Anterior cingulate cortex (tissue), 58 donors: ENCODE data around the gene TEDC1.

Experiments
- DNase-seq, 58 donors: peaks; one replicate each; lab custom pipeline; 2025; lab: John Stamatoyannopoulos, UW

The TEDC1 gene

DNA sequence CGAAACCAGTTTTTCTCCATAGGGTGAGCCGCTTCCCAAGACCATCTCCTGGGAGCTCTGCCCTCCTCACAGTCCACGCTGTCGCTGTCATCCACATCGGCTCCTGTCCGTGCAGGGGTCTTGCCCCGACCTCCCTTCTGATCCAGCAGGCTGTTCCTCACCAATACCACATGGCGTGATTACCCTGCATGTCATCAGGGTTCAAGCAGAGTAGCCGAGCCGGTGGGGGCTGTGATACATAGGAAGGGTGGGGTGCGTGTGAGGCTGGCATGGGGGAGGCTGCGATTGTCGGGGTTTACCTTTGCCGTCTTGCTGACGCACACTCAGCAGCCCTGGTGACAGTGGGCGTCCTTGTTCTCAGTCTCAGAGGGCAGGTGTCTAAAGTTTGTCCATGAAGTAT is 17.0 kb downstream of the TEDC1 start:
- DNase-seq = no peak

DNA sequence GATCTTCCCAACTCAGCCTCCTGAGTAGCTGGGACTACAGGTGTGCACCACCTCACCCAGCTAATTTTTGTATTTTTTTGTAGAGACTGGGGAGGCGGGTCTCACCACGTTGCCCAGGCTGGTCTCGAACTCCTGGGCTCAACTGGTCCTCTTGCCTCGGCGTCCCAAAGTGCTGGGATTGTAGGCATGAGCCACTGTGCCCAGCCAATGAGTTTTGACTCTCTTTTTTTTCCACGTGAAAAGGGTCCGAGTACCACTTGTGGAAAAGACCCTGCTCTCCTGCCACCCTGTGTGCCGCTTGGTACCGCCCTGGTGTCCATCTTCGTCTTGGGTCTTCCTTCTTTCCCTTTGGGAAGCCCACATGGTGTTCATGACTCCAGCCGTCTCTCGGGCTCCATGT is 17.6 kb downstream of the TEDC1 start:
- DNase-seq = no peak

DNA sequence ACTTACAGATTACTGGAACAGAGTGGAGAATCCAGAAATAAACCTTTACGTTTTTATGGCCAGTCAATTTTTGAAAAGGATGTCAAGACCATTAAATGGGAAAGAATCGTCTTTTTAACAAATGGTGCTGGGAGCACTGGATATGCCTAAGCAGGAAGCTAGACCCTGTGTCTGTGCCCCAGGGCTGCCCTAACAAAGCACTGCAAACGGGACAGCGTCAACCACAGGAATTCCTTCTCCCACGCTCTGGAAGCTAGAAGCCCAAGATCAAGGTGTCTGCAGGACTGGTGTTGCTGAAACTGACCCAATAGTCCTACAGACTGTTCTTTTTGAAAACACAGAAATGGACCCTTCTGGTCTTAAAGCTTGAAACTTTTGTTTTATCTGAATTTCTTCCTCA is 26.1 kb downstream of the TEDC1 start:
- DNase-seq = no peak

DNA sequence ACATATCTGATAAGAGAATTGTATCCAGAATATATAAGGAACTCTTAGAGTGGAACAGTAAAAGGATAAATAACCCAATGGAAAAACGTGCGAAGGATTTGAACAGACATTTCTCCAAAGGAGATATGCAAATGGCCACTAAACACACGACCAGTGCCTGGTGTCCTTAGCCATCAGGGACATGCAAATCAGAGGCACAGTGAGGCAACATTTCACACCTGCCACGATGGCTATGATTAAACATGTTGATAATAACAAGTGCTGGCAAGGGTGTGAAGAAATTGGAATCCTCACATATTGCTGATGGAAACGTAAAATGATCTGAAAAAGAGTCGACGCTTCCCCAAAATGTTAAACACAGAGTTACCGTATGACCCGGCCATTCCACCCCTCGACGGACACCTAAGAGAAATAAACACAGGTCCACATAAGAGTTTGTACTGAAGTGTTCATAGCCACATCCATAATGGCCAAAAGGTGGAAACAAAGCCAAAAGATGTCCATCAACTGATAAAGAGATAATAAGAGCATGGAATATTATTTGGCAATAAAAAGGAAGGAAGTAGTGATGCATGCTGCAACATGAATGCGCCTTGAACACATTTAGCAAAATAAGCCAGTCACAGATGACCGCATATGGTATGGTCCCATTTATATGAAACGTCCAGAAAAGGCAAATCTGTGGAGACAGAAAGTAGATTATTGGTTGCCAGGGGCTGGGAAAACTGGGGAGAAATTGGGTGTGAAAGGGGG is 29.1 kb downstream of the TEDC1 start:
- no peak for DNase-seq

DNA sequence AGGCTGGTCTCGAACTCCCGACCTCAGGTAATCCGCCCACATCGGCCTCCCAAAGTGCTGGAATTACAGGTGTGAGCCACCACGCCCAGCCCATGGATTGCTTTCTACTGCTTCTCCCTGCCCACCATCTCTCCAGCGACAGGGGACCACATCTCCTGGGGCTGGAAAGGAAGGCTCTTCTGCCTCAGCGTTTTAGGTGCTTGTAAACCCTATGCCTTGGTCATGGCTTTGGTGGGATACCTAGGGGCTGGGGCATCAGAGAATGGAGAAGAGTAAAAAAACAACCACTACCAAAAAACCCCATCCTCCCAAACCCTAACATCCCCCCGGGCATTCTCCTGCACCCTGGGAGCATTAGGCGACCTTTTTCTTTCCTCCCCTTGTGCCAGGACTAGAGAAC is 34.3 kb downstream of the TEDC1 start:
- DNase-seq = no peak

DNA sequence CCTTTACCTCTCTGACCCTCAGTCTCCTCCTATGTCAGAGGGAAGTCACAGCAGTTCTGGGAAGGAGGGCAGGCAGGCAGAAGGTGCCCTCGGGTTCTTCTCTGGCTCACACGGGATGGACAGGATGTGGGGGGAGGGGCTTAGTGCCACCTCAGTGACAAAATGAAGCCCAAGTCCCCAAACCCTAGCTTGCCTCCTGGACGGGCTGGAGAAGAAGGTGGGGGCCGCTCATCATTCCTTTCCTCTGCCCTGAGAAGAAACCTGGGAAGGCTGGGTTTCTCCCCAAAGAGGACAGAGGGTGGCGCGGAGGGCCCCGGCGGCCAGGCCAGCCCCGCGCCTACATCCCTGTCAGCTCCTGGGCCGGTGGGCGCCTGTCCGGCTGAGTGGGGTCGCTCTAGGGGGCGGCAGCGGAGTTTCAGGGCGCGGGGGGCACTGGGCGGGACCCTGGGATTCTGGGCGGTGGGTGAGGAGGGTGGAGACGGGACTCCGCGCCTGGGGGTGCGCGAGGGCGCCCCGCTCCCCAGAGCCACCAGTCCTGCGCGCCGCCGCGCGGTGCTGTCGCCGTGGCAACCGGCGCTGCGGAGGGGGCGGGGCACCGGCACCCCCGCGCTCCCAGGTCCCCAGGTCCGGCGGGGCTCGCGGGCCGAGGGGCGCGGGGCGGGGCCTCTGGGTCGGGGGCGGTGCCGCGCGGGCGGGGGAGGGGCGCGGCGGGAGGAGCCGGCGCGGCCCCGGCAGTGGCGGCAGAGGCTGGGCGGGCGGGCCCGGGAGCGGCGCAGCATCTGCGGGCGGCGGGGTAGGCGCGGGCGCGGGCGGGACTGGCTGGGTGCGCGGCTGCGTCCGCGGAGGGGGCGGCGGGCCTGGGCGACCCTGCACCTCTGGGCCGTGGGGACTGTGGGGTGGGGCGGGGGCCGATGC is 35.1 kb downstream of the TEDC1 start, which contains the start of gene TMEM121:
TMEM121 (plus strand) TSS at position 723 of the 915 bp plus-strand sequence. CDS start 2,252 bp downstream, outside the sequence.
- DNase-seq = peak in 28 of 58 donors; percentile 17 to 69 (median 40)

DNA sequence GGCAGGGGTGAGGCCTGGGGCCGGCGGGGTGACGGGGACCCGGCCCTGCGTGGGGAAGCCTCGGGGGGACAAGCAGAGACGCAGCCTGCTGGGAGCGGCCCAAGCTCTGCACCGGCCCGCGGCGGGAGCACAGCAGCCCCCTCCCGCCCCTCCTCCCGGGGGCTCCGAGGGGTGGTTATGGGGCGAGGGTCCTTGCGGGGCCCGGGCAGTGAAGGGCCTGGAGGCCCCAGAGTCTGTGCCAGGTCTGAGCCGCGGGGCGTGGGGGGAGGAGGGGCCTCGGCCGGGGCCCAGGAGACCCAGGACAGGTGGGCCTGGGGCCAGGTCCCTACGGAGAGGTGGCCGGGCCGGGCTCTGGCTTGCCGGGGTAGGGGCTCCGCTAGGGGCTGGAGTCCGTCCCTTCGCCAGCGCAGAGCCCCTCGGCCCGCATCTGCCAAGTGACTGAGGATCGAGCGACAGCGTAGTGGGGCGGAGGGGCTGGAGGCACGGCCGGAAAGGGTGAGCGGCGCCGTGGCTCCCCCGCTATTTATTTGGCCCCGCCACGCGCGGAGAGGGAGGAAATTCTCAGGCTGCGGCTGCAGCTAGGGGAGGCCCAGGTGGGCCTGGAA is 35.8 kb downstream of the TEDC1 start:
- peak in 2 of 58 donors; percentile 12 to 33 for DNase-seq

DNA sequence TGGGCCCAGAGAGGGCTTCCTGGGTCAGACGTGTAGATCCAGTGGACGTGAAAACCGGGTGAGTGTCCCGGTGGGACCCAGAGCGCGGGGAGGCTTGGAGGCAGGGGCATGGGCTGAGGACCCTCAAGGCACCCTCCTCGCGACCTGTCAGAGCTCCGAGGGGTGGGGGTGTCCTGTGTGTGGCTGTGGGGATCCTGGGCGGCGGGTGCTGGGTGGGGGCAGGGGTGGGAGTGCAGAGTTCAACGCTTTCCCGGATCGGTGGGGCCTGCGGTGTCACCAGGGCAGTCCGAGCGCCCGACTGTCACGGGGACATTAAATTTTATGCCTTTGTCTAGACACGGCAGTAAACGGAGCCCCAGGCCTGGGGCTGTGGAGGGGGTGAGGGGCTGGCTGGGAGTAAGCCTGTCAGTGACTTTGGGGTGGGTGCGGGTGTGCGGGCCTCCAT is 36.4 kb downstream of the TEDC1 start:
- DNase-seq = no peak

DNA sequence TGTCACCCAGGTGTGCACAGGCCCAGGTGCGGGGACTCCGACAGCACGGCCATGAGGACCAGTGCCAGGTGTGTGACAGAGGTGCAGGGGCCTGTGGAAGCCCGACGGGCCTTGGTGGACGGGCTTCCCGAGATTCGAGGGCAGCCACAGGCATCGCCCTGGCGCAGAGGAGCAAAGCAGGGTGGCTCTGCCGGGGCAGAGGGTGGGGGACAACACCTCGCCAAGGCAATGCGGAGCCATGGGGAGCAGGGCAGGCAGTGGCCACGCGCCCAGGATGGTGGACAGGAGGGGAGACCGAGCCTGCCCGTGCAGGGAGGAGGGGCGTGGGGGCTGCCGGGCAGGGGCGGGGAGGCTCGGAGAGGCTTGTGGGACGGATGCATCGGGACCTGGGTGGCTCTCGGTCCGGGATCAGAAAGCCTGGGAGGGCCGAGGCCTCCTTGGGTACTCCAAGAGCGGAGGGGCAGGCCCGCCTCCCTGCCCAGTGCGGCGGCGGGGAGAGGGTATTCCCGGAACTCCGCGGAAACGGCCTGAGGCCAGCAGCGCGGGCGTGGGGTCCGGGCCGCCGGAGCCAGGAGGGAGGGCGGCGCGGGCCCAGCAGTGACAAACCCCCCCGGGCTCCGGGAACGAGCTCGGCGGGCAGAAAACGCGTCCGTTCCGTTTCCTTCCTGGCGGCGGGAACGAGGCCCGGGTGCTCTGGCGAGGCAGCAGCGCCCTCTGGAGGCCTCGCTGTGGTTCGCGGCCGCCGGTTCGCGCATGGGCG is 37.0 kb downstream of the TEDC1 start:
- peak in 54 of 58 donors; percentile 40 to 86 (median 72) for DNase-seq

DNA sequence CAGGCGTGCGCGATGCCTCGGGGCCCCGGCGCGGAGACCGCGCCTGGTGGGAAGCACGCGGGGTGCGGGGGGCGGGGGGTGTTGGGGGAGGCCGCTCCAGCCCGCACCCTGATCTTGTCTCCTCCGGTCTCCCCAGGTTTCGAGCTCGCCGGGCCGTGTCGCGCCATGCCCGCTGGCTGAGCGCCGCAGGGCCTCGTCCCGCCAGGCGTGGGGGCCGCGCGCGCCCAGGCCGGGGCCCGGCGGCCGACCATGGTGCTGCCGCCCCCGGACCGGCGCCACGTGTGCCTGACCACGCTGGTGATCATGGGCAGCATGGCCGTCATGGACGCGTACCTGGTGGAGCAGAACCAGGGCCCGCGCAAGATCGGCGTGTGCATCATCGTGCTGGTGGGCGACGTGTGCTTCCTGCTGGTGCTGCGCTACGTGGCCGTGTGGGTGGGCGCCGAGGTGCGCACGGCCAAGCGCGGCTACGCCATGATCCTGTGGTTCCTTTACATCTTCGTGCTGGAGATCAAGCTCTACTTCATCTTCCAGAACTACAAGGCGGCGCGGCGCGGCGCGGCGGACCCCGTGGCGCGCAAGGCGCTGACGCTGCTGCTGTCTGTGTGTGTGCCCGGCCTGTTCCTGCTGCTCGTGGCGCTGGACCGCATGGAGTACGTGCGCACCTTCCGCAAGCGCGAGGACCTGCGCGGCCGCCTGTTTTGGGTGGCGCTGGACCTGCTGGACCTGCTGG is 37.7 kb downstream of the TEDC1 start:
- peak in 8 of 58 donors; percentile 27 to 54 (median 38) for DNase-seq

DNA sequence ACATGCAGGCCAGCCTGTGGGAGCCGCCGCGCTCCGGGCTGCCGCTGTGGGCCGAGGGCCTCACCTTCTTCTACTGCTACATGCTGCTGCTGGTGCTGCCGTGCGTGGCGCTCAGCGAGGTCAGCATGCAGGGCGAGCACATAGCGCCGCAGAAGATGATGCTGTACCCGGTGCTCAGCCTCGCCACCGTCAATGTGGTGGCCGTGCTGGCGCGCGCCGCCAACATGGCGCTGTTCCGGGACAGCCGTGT is 38.2 kb downstream of the TEDC1 start:
- DNase-seq = no peak

DNA sequence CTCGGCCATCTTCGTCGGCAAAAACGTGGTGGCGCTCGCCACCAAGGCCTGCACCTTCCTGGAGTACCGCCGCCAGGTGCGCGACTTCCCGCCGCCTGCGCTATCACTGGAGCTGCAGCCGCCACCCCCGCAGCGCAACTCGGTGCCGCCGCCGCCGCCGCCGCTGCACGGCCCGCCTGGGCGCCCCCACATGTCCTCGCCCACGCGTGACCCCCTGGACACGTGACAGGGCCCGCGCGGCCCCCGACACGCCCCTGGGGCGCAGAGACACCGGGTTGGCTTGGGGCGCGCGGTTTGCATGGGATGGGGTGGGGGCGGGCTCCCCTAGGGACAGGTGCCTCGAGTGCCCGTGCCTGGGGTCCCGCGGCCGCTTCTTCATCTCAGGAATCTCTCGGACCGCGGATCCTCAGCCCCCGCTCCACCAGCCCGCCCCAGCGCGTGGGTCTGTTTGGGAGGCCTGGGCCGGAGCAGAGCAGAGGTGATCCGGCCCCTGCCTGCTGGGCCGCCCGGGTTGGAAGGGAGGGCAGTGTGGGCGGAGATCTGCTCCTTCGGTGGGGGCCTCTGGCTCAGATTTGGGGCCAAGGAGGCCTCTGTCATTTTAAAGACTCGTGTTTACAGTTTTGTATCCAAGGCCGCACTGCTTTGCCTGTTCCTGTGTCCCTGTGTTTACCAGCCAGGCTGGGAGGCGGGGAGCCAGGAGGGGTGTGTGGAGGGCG is 38.7 kb downstream of the TEDC1 start:
- DNase-seq = no peak

DNA sequence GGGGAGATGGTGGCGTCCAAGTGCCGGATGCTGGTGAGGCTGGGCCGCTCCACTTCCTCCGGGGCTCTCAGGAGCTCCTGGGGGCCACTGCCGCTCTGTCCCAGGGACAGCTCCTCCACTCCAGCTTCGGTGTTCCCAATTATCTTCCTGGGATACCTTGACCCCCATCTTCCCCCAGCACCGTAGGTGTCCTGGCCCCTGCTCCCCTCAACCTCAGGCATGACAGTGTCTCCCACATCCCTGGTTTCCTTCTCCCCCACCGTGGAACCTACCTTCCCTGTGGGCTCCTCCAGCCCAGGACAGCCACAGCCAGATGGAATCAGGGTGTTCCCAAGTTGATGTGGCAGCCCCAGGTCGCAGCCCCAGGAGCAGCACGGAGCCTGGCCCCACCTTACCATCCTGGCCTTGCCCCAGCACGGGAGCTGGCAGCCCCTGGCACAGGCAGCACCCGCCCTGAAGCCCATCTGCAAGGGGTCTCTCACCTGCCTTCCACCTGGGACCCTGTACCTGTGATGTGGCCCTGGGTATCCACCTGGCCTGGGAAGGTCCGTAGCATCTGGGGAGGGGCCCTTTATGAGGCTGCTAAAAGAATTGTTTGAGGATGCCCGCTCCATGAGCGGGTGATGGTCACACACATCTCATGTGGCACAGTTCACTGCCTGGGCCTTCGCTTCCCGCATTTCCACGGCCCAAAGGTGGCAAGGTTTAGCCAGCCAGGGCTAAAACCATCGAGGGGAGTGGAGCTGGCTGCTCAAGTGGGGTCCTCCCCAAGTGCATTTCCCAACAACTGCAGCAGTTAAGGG is 39.4 kb downstream of the TEDC1 start:
- no peak for DNase-seq

DNA sequence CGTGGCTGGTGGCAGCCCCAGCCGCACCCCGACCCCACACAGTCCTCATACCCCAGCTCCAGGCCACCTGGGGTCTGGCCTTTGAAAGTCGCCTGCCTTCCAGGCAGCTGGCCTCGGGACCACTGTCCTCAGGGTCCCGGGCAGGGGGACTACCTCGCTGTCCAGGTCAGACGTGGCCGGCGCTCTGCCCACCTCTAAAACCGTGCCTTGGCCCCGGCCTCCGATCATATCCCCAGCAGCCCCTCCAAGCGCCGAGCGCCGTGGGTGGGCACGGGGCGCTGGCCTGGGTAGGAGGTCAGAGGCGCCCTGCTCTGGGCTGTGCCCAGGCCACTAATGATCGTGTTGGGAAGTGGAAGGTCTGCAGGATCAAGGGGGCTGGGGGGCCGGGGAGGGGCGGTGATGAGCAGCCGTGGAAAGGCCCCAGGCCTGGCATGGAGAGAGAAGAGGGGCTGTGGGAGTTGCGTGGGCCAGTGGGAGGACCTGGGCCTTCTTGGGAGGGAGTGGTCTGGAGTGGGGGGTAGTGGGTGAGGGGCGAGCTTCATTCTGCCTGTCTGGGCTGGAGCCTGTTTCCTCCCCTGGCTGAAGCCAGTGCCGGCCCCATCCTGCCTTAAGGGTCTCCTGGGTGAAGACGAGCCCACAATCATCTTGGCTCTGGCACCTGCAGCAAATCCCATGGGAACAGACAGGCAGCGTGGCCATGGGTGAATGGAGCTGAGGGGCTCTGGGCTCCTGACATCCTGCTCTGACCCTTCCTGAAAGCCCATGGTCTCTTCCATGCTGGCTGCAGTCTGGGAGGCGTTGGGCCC is 40.2 kb downstream of the TEDC1 start:
- DNase-seq = no peak

DNA sequence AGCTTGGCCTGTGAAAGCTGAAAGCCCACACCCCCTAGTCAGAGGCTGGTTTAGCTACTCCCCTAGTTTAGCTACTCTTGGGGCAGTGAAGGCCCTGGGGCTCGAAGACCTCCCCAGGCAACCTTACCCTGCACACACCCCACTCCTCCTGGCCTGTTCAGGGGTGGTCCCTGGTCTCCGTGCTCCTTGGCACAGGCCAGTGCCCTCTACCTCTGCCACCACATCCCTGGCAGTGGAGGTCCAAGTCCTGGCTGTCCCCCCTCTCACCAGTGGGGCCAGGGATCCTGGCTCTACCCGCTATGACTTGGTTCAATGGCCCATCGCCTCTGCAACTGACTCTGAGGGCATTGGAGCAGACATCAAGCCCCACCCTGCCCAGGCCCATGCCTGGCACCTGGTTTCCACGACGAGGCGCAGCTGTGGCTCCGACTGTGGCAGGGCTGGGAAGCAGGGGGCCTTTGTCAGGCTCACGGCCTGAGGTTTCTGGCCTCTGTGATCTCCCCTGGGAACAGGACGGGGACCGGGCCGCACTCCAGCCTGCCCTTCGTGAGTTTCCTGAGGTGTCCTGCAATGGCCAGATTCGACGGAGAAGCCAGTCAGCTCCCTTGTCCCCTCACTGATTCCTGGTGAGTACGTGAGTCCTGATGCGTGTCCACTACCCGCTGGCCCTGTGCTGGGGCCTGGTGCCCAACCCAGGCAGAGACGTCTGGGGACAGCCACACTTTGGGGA is 41.0 kb downstream of the TEDC1 start:
- no peak for DNase-seq

DNA sequence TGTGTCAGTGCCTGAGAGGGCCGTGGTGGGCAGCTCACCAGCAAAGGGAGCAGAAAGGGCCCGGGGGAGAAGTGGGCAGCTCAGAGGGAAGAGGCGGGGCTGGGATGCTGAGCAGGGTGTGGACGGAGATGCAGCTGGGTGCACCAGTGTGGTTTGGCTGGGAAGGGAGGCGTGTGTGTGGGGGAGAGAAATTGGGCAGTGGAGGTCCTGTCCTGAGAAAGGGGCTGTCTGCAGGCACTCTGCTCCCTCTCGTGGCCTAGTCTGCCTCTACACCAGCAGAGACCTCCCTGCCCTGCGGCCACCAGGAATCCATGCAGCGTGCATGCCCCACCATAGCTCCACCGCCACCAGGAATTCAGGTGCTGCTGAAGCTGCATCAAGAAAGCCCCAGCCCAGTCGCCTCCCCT is 41.7 kb downstream of the TEDC1 start:
- DNase-seq = peak in 1 of 58 donors; percentile 11

DNA sequence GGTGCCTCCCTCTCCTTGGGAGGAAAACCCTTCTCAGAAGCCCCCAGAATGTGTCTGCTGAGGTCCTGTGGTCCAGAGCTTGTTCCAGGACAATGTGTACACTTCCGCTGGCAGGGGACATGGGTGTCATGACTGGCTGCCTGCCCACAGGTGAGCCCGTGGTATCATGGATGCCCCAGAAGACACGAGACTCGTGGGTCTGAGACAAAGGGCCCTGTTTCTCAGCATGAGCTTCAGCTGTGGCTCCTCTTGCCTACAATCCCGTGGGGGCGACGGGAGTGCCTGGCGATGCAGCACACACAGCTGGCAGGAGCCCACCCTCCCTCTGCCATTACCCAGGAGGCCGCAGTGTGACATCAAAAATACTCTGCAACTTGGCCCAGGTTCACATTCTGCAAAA is 42.3 kb downstream of the TEDC1 start:
- DNase-seq = no peak
